ENCODE measurements around the gene KRTAP5-2.
A peak's percentile ranks its signal among the peaks of the same experiment; 100 is the strongest.
"Not testable (repeated sequence)": the region's sequence is repeated elsewhere in the genome, so short reads cannot be mapped to it uniquely, and the experiment has no call there.

KRTAP5-2 gene

DNA sequence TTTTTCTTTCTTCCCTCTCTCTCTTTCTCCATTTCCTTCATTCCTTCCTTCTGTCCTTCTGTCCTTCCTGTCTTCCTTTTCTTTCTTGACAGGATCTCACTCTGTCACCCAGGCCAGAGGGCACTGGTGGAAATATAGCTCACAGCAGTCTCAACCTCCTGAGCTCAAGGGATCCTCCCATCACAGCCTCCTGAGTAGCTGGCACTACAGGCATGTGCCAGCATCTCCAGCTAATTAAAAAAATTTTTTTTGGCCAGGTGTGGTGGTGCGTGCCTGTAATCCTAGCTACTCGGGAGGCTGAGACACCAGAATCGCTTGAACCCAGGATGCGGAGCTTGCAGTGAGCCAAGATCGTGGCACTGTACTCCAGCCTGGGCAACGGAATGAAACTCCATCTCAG is 21.3 kb downstream of the KRTAP5-2 start:
- Histone ChIP-seq H3K4me1 (ENCODE audit: insufficient read depth, poor library complexity, severe bottlenecking) (no peaks in the 10 kb centered on the region), H3K36me3 (ENCODE audit: low read depth) (no peaks in the 10 kb centered on the region), H3K9me3 (ENCODE audit: severe bottlenecking) (peaks cover 2% of the 10 kb centered on the region), H3K27me3 (ENCODE audit: insufficient read depth, poor library complexity, severe bottlenecking) (peaks cover 20% of the 10 kb centered on the region), H3K4me3 (ENCODE audit: severe bottlenecking) (no peak overlapping the region), H3K27ac (ENCODE audit: poor library complexity, severe bottlenecking) (no peak overlapping the region)
- DNase-seq (ENCODE audit: low spot score) (no peak), ATAC-seq (ENCODE audit: low read depth) (no peak)
- TF ChIP-seq, protein P1, sequence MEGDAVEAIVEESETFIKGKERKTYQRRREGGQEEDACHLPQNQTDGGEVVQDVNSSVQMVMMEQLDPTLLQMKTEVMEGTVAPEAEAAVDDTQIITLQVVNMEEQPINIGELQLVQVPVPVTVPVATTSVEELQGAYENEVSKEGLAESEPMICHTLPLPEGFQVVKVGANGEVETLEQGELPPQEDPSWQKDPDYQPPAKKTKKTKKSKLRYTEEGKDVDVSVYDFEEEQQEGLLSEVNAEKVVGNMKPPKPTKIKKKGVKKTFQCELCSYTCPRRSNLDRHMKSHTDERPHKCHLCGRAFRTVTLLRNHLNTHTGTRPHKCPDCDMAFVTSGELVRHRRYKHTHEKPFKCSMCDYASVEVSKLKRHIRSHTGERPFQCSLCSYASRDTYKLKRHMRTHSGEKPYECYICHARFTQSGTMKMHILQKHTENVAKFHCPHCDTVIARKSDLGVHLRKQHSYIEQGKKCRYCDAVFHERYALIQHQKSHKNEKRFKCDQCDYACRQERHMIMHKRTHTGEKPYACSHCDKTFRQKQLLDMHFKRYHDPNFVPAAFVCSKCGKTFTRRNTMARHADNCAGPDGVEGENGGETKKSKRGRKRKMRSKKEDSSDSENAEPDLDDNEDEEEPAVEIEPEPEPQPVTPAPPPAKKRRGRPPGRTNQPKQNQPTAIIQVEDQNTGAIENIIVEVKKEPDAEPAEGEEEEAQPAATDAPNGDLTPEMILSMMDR (IDR thresholded peaks at IDR 0.05; ENCODE audit: poor library complexity, severe bottlenecking), result no peak

DNA sequence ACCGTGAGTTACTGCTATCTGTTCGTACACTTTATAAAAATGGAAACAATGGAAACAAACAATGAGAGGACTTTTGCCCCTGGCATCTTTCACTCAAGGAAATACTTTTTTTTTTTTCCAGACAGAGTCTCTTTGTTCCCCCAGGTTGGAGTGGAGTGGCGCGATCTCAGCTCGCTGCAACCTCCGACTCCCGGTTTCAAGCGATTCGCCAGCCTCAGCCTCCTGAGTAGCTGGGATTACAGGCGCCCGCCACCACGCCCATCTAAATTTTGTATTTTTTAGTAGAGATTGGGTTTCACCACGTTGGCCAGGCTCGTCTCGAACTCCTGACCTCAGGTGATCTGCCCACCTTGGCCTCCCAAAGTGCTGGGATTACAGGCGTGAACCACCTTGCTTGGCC is 22.3 kb downstream of the KRTAP5-2 start:
- not testable (repeated sequence) for H3K4me3 ChIP-seq (ENCODE audit: severe bottlenecking); DNase-seq (ENCODE audit: low spot score); H3K27ac ChIP-seq (ENCODE audit: poor library complexity, severe bottlenecking); H3K4me1 ChIP-seq (ENCODE audit: insufficient read depth, poor library complexity, severe bottlenecking); ATAC-seq (ENCODE audit: low read depth); H3K9me3 ChIP-seq (ENCODE audit: severe bottlenecking); H3K36me3 ChIP-seq (ENCODE audit: low read depth)
- peaks cover 20% of the 10 kb centered on the region for H3K27me3 ChIP-seq (ENCODE audit: insufficient read depth, poor library complexity, severe bottlenecking)

GRCh38 chr11:1574933-1575242 is 23.2 kb downstream of the KRTAP5-2 start:
- Histone ChIP-seq H3K36me3 (ENCODE audit: low read depth) (no peaks in the 10 kb centered on the region), H3K4me3 (ENCODE audit: severe bottlenecking) (no peak overlapping the region), H3K27me3 (ENCODE audit: insufficient read depth, poor library complexity, severe bottlenecking) (peaks cover 20% of the 10 kb centered on the region), H3K9me3 (ENCODE audit: severe bottlenecking) (peaks cover 2% of the 10 kb centered on the region), H3K27ac (ENCODE audit: poor library complexity, severe bottlenecking) (no peak overlapping the region), H3K4me1 (ENCODE audit: insufficient read depth, poor library complexity, severe bottlenecking) (no peaks in the 10 kb centered on the region)
- TF ChIP-seq, protein P1 (IDR thresholded peaks at IDR 0.05; ENCODE audit: poor library complexity, severe bottlenecking), result peak; percentile 63
- DNase-seq (ENCODE audit: low spot score), result no peak
- ATAC-seq (ENCODE audit: low read depth), result no peak

DNA sequence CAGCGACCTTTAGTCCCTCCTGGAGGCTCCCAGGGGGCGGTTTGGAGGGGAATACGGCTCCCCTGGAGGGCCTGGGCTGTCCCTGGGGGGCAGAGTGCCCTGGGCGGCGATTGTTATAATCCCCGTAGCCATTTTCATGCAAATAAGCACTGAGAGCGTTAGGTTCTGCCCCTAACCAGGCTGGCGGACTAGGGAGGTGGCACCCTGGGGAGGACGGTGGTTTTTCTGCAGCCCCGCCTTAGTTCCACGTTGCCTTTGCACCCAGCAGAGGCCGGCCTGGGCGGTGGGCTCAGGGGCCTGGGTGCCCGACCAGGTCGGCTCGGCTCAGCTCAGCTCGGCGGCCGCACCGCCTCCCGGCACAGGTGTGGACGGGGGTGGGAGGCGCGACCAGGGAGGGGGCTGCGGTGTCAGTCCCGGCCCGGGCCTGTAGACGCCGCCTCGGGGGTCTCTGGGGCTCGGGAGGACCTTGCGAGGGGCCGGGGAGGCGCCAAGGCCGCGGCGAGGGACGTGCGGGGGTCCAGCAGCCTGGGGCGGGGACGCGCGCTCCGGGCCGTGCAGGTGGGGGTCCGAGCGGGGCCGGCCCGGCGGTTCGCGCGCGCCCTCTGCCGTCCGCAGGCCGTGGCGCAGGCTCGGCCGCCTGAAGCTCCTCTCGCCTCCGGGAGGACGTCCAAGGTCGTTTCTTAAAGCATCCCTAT is 23.7 kb downstream of the KRTAP5-2 start:
- TF ChIP-seq, protein P1 (IDR thresholded peaks at IDR 0.05; ENCODE audit: poor library complexity, severe bottlenecking), result peak; percentile 98
- Histone ChIP-seq H3K27me3 (ENCODE audit: insufficient read depth, poor library complexity, severe bottlenecking) (peaks cover 20% of the 10 kb centered on the region), H3K4me1 (ENCODE audit: insufficient read depth, poor library complexity, severe bottlenecking) (no peaks in the 10 kb centered on the region), H3K36me3 (ENCODE audit: low read depth) (no peaks in the 10 kb centered on the region), H3K27ac (ENCODE audit: poor library complexity, severe bottlenecking) (no peak overlapping the region), H3K4me3 (ENCODE audit: severe bottlenecking) (peak overlapping the region; percentile 28), H3K9me3 (ENCODE audit: severe bottlenecking) (peaks cover 2% of the 10 kb centered on the region)
- ATAC-seq (ENCODE audit: low read depth), result peak; percentile 62
- DNase-seq (ENCODE audit: low spot score), result no peak

GRCh38 chr11:1573903-1574237 is 24.2 kb downstream of the KRTAP5-2 start:
- no peak for DNase-seq (ENCODE audit: low spot score)
- TF ChIP-seq, protein P1 (IDR thresholded peaks at IDR 0.05; ENCODE audit: poor library complexity, severe bottlenecking), result no peak
- peaks cover 20% of the 10 kb centered on the region for H3K27me3 ChIP-seq (ENCODE audit: insufficient read depth, poor library complexity, severe bottlenecking)
- no peaks in the 10 kb centered on the region for H3K4me1 ChIP-seq (ENCODE audit: insufficient read depth, poor library complexity, severe bottlenecking)
- no peaks in the 10 kb centered on the region for H3K36me3 ChIP-seq (ENCODE audit: low read depth)
- H3K27ac ChIP-seq (ENCODE audit: poor library complexity, severe bottlenecking), result no peak overlapping the region
- peak; percentile 60 for ATAC-seq (ENCODE audit: low read depth)
- peaks cover 2% of the 10 kb centered on the region for H3K9me3 ChIP-seq (ENCODE audit: severe bottlenecking)
- peak overlapping the region; percentile 28 for H3K4me3 ChIP-seq (ENCODE audit: severe bottlenecking)
